Measurements from ENCODE around the gene FAM20C.

Gene FAM20C

DNA sequence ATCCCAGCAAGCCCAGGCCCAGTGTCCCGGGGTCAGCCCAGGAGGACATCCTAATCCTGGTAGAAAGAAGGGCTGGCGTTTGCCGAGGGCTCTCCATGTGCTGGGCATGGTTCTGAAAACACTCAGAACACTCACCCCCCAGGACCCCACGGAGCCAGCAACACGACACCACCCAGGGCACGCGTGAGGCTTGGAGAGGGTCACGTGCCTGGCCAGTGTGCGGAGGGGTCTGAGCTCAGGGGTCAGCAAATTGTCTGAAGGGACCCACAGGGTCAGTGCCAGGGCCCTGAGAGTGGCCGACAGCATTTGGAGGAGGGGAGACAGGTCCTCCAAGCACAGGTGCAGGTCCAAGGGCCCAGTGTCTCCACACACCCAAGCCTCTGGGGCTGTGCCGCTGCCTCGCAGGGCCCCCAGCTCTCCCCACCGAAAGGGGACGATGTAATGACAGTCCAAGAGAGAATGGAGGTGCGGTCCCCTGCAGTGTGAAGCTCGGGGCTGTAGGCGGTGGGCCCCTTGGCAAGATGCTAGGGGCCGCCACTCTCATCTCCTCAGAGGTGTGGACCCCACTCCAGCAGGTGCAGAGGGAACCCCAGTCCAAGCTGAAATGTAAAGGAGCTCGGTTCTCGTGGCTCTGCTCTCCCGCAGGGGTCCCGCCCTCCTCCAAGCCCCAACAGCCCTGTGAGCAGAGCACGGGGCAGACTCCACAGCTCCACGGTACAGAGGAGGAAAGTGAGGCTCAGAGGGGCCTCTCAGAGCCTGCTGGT is 105.4 kb downstream of the FAM20C start:
- Histone ChIP-seq H3K36me3 (no peaks in the 10 kb centered on the region), H4K20me1 (no peaks in the 10 kb centered on the region; a peak in 1 of 22 replicates), H3K9ac (no peak overlapping the region), H3K4me2 (no peak overlapping the region), H3K27me3 (no peaks in the 10 kb centered on the region), H3K9me3 (replicated peaks in 1 of 11) (no peaks in the 10 kb centered on the region), H3K27ac (no peak overlapping the region), H3K4me3 (no peak overlapping the region), H3K4me1 (peaks cover 0 to 21% (median 15%) of the 10 kb centered on the region in 10 experiments; a peak in 16 of 20 replicates)
- TF ChIP-seq Cebpa-rat (IDR thresholded peaks at IDR 0.05) = no peak

- Histone ChIP-seq H3K4me3 (no peak overlapping the region), H3K9me3 (replicated peaks in 1 of 11) (no peaks in the 10 kb centered on the region), H3K4me1 (peaks cover 0 to 21% (median 15%) of the 10 kb centered on the region in 10 experiments; a peak in 16 of 20 replicates), H3K27me3 (no peaks in the 10 kb centered on the region), H3K9ac (no peak overlapping the region), H3K4me2 (no peak overlapping the region), H4K20me1 (no peaks in the 10 kb centered on the region; a peak in 1 of 22 replicates), H3K36me3 (no peaks in the 10 kb centered on the region), H3K27ac (no peak overlapping the region)
- TF ChIP-seq Cebpa-rat (IDR thresholded peaks at IDR 0.05) = no peak
These were observed 106.0 kb downstream of the FAM20C start for GRCh38 chr7:298375-298702.

DNA sequence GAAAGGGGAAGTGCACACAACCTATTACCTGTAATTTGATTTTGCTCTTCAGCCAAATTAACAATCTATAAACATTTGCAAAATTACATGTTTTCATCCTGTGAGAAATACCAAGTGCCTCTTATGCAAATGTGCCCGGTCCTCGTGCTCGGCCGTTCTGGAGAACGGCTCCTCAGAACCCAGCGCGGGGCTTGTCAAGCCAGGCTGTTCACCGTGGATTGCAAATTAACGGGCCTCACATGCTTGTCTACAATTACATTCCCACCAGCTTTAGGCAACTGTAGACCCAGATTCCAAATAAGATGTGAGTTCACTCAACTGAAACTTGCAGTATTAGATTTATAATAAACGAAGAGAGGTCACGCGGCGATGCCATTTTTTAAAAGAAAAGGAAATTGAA is 106.4 kb downstream of the FAM20C start:
- Histone ChIP-seq H3K27ac (no peak overlapping the region), H3K9me3 (replicated peaks in 1 of 11) (no peaks in the 10 kb centered on the region), H4K20me1 (no peaks in the 10 kb centered on the region; a peak in 1 of 22 replicates), H3K27me3 (no peaks in the 10 kb centered on the region), H3K4me1 (peaks cover 0 to 21% (median 15%) of the 10 kb centered on the region in 10 experiments; a peak in 16 of 20 replicates), H3K4me3 (no peak overlapping the region), H3K36me3 (no peaks in the 10 kb centered on the region), H3K4me2 (no peak overlapping the region), H3K9ac (no peak overlapping the region)
- no peak for TF ChIP-seq Cebpa-rat (IDR thresholded peaks at IDR 0.05)

- H3K4me3 ChIP-seq = no peak overlapping the region
- no peak overlapping the region for H3K27ac ChIP-seq
- no peaks in the 10 kb centered on the region; a peak in 1 of 22 replicates for H4K20me1 ChIP-seq
- no peaks in the 10 kb centered on the region for H3K27me3 ChIP-seq
- H3K9ac ChIP-seq = no peak overlapping the region
- no peaks in the 10 kb centered on the region for H3K36me3 ChIP-seq
- no peaks in the 10 kb centered on the region for H3K9me3 ChIP-seq (replicated peaks in 1 of 11)
- H3K4me1 ChIP-seq = peaks cover 0 to 21% (median 15%) of the 10 kb centered on the region in 10 experiments; a peak in 16 of 20 replicates
- TF ChIP-seq Cebpa-rat (IDR thresholded peaks at IDR 0.05) = no peak
- no peak overlapping the region for H3K4me2 ChIP-seq
These were observed 106.8 kb downstream of the FAM20C start for GRCh38 chr7:299169-299568.

DNA sequence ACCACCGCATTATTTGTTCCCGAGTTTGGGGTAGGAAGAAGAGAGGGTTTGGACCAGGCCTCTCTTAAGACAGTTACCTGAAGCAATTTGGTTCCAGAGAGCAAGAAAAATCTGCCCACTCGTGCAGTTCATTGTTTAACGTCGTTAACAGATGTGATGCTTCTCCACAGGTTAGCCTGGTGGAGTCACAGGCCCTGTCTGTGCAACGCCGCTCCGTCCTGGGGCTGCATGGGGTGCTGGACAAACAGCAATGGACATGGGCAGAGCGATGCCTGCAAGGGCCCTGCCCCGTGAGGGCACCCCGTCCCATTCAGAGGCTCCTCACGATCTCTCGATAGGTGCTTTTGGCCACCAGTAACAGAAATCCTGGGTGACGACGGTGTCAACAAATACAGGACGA is 107.3 kb downstream of the FAM20C start:
- Histone ChIP-seq H3K9me3 (replicated peaks in 1 of 11) (no peaks in the 10 kb centered on the region), H4K20me1 (no peaks in the 10 kb centered on the region; a peak in 1 of 22 replicates), H3K27me3 (no peaks in the 10 kb centered on the region), H3K9ac (no peak overlapping the region), H3K4me1 (peaks cover 0 to 21% (median 15%) of the 10 kb centered on the region in 10 experiments; a peak in 16 of 20 replicates), H3K36me3 (no peaks in the 10 kb centered on the region), H3K4me3 (no peak overlapping the region), H3K4me2 (no peak overlapping the region), H3K27ac (no peak overlapping the region)
- TF ChIP-seq Cebpa-rat (IDR thresholded peaks at IDR 0.05) = no peak

GRCh38 chr7:300048-300447 is 107.7 kb downstream of the FAM20C start:
- Histone ChIP-seq H3K36me3 (no peaks in the 10 kb centered on the region), H3K27ac (no peak overlapping the region), H3K4me2 (no peak overlapping the region), H3K27me3 (no peaks in the 10 kb centered on the region), H3K4me3 (no peak overlapping the region), H4K20me1 (no peaks in the 10 kb centered on the region; a peak in 1 of 22 replicates), H3K9me3 (replicated peaks in 1 of 11) (no peaks in the 10 kb centered on the region), H3K9ac (no peak overlapping the region), H3K4me1 (peaks cover 0 to 21% (median 15%) of the 10 kb centered on the region in 10 experiments; a peak in 16 of 20 replicates)
- TF ChIP-seq Cebpa-rat (IDR thresholded peaks at IDR 0.05) = no peak

DNA sequence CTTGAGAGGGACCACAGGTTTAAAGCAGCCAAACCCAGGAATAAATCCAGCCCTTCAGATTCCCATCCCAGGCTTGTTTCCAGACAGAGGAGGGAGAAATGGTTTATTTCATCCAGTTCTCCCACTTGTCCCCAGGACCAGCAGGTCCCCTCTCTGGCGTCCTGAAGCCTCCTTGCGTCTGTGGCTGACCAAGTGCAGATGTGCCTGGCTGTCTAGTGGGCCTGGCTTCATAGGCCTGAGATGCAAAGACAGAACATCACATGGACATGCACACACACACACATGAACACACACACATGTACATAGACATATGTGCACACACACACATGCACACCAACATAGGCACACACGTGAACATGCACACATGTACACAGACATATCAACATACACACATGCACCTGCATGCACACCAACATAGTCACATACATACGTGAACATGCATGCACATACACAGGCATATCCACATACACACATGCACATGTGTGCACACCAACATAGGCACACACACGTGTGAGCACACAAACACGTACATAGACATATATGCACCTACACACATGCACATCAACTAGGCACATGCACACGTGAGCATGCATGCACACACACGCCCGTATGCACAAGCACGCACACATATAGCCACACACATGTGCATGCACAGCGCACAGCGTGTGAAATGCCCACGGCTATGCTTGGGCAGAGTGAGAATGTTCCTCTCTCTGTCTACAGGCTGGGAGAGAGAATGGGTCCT is 108.3 kb downstream of the FAM20C start:
- Histone ChIP-seq H3K36me3 (no peaks in the 10 kb centered on the region), H3K27ac (no peak overlapping the region), H3K27me3 (no peaks in the 10 kb centered on the region), H4K20me1 (no peaks in the 10 kb centered on the region; a peak in 1 of 22 replicates), H3K9me3 (replicated peaks in 1 of 11) (no peaks in the 10 kb centered on the region), H3K4me3 (no peak overlapping the region), H3K4me2 (peak overlapping the region in 7 of 11 experiments; percentile 3 to 54 (median 28); a peak in 10 of 22 replicates), H3K9ac (no peak overlapping the region), H3K4me1 (peaks cover 0 to 14% (median 9%) of the 10 kb centered on the region in 10 experiments; a peak in 11 of 20 replicates)
- no peak for TF ChIP-seq Cebpa-rat (IDR thresholded peaks at IDR 0.05)

DNA sequence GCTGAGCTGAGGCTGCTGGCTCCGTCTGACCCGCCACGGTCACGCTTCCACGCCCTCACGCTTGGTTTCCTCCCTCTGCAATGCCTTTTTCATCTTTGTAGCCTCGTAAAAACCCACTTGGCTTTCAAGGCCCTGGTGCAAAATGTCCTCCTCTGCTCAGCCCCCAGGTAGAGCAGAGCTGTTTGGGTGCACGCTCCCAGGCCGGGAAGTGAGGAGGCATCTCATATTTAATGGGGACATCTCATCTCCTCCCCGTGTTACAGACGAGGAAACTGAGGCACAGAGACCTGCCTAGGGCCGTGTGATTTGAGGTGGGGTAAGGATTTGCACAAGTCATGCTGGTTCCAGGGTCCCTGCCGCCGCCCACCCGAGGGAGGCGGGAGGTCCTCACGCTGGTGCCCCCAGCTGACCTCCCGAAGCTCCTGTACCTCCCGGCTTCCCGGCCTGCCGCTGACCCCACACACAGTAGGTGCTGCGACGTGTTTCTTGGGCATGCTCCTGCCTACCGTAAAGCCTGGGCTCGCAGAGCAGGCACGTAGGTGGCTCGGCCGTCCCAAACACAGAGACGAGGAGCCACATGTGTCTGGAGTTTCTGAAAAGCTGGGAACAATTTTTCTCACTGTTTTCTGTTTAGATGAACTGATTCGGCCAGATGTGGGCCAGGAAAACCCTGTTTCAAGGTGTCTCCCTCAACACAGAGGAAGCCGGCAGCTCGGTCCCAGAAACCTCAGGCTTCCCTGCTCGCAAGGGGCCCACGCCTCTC is 109.1 kb downstream of the FAM20C start:
- H3K9ac ChIP-seq = no peak overlapping the region
- H3K27me3 ChIP-seq = no peaks in the 10 kb centered on the region
- TF ChIP-seq Cebpa-rat (IDR thresholded peaks at IDR 0.05) = no peak
- H4K20me1 ChIP-seq = no peaks in the 10 kb centered on the region; a peak in 1 of 22 replicates
- H3K27ac ChIP-seq = no peak overlapping the region
- no peak overlapping the region for H3K4me3 ChIP-seq
- H3K36me3 ChIP-seq = no peaks in the 10 kb centered on the region
- peak overlapping the region in 7 of 11 experiments; percentile 3 to 54 (median 28); a peak in 10 of 22 replicates for H3K4me2 ChIP-seq
- H3K4me1 ChIP-seq = peaks cover 0 to 13% (median 9%) of the 10 kb centered on the region in 10 experiments; a peak in 11 of 20 replicates
- no peaks in the 10 kb centered on the region for H3K9me3 ChIP-seq (replicated peaks in 1 of 11)
